HG03108 (cell line): ENCODE results near the gene CDKL4.
"Not testable (repeated sequence)": the region's sequence is repeated elsewhere in the genome, so short reads cannot be mapped to it uniquely, and the experiment has no call there.

ENCODE experiments used
- ATAC-seq: cut with Tn5 transposase; IDR thresholded peaks from one replicate; pipeline ENCODE4 v1.9.1; 2021; ENCODE audit warnings: moderate library complexity; ENCODE audit not compliant: unreplicated experiment

CDKL4 gene

DNA sequence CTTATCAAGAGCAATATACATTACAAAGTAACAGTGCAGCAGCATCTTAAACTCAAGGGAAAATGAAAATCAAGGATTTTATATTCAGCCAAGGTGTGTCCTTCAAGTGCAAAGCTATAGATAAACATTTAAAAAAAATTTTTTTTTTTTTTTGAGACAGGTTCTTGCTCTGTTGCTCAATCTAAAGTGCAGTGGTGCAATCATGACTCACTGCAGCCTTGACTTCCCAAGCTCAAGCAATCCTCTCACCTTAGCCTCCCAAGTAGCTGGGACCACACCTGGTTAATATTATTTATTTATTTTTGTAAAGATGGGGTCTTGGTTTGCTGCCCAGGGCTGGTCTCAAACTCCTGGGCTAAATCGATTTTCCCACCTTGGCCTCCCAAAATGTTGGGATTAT, 9.0 kb downstream of the CDKL4 start:
- no peak for ATAC-seq

- no peak for ATAC-seq
Measured at GRCh38 chr2:39232141-39232540, 11.6 kb downstream of the CDKL4 start.

DNA sequence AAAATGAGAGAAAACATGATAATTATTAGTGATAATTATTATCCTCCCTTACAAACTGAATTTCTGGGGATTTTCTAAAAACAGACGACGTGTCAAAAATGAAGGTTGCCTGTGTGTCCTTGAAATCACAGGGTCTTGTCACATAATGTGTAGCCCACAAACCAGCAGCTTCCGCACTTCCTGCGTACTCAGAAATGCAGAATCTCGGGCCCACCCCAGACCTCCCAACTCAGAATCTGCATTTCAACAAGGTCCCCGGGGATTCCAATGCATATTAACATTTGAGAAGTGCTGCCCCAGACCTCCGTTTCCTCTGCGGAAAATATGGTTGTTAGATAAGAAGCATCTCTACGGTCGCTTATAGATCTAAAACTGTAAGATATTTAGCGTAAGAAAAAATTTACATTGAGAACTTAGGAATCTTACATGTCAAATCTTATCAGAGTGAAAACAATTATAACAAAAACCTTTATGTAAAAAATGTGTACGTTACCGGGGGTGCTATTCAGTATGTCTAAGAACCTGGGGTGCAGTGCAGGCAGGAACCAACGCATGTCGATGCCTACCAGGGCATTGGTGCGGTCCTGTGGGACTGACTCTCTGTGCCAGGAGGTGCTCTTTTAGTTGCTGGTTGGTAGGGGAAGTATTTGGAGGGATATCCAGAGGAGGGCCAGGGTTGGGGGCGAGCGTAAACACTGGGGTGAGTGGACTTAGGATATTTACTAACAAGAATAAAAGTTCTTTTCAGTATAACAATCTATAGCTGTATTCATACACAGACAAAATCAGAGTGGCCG, 15.2 kb downstream of the CDKL4 start:
- peak; percentile 21 for ATAC-seq

DNA sequence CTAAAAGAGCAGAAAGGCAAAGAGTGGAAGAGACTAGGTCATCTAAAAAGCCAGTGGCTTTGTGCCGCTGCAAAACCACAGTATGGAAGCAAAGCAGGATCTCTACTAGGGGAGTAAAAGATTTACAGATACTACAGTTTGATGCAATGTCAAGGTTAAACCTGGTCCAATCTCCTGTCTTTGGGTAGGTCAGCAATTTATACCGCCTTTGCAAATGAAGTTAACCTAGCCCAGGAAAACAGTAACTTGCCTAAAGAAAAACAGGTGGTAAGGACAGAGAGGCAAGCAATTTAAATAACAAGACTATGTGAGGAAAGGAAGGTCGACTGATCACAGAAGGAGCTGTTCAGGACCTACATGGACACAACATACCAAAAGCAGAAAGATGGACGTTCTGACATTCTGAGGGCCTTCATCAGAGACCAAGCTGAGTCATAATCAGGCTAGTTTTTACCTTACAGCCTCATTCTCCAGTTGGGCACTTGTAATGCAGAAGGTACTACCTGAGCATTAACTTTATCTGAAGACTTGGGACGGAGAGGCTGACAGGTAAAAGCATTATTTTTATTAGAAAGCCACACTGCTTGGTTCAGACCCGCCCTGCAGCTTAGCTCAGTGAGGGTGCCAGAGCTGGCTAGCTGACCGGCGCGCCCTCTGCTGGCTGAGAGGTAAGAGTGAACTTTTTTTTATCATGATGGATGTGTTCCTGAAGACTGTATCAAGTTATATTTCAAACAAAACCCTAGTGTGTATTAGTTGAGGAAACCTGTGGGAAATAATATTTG, 15.9 kb downstream of the CDKL4 start:
- ATAC-seq, result peak; percentile 77

DNA sequence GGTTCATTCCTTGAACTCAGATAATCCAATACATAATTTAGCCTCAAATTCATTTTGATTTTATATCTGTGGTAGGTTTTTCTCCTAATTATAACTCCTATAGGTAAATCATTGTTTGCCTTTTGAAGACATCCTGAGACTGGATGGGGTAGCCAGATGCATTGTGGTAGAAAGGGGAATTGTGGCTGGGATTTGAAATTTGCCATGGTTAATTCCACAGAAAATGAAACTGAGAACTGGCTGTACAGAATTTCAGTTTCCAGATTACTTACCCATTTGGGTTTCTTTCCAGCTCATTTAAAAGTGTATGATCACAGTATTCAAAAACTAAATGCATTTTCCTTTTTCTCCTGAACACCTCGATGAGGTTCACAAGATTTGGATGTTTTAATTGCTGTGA, 18.2 kb downstream of the CDKL4 start:
- ATAC-seq, result no peak

GRCh38 chr2:39223909-39224308, 19.9 kb downstream of the CDKL4 start:
- ATAC-seq, result no peak

DNA sequence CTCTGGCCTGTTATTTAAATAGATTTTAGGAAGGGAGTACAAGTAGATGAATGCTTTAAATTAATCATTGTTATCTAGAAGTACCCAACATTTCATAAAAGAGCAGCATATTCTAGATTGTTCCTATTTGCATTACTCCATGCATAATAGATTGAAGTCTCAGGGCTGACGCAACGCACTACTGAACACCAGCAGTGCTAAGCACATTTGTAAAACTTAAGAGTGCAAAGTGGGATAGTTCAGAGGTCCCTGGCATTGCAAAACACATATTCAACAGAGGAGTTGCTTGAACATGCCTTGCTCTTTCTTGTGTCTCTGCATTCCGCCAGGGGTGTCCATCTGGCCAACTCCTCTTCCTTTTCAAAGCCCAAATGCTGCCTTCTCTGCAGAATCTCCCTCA, 22.3 kb downstream of the CDKL4 start:
- ATAC-seq, result no peak

- ATAC-seq, result no peak
Measured at GRCh38 chr2:39220136-39220535, 23.6 kb downstream of the CDKL4 start.

- no peak for ATAC-seq
Measured at GRCh38 chr2:39218391-39218790, 25.4 kb downstream of the CDKL4 start.

GRCh38 chr2:39217192-39217550, 26.6 kb downstream of the CDKL4 start:
- ATAC-seq, result no peak

DNA sequence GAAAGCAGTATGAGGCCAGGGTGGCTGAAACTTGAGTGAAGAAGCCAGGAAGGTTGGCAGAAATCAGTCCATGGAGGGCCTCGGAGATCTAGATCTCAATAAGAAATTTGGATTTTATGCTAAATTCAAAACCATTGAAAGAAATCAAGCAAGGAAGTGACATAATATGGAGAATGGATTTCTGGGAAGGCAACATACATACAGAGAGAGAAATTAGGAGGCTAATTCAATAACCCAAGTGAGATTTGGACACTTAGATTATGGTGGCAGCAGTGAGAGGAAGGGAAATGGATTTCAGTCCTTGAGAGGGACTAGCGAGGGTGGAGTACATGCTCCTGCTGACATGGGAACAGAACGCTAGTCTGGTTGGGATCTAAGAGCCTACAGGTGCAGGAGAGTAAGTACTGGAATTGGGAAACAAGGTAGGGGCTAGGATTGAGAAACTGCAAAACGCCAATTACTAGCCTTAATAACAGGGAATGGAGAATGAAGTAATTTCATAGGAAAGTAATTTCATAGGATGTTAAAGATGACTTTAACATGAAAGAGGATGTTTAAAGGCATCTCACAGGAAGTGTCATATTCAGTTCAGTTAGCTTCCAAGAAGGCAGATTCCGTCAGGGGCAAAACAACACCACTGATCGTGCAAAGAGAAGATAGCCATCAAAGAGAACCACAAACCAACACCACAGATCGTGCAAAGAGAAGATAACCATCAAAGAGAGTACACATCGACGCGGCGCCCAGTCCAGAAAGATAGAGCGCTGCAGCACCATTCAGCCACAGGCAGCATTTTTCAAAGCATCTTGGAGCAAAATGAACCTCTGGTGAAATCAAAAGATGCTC, 27.2 kb downstream of the CDKL4 start:
- ATAC-seq, result no peak

DNA sequence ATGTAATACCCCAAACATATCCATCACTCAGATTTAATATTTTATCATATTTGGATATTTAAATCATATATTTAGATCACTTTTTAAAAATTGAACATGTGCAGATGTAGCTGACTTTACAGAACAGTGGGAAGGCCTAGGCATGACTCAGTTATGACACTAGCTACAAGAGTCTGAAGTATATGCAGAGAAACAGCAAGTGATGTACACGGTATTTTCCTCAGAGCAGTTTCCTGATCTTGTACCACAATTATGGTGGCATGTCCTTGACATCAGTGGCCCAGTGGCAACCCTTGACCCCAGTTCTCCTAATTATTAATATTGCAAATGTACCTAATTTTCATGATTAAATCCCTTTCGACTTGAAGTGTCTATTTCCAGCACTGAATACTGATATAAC, 28.2 kb downstream of the CDKL4 start:
- ATAC-seq, result no peak

DNA sequence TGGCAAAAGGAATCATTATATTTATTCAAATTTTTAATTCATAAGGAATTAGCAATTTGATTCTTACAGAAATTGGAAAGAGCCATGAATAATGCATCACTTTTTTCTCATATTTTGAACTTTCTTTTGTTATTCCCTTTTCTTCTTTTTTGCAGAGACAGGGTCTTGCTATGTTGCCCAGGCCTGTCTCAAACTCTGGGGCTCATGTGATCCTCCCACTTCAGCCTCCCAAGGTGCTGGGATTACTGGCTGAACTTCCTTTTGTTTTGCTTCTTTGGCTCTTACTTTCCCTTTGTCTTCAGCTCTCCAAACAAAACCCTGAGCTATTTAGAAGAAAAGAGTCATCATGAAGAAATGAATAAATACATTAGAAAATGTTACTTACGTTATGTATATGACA, 30.8 kb downstream of the CDKL4 start:
- ATAC-seq, result no peak

DNA sequence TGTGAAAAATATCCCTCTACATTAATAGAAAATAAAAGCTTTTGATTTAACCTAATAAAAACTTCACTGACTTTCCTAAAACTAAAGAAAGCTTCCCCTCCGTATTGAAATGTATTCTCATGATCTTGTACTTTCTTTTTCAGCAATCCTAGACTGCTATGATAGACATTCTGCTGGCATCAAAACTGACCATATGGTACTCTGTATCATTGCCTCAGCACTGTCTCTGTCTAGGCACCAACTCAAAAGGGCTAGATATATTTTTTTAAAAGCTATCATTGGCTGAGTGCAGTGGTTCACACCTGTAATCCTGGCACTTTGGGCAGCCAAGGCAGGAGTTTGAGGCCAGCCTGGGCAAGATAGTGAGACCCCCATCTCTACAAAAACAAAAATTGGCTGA, 32.9 kb downstream of the CDKL4 start:
- no peak for ATAC-seq

DNA sequence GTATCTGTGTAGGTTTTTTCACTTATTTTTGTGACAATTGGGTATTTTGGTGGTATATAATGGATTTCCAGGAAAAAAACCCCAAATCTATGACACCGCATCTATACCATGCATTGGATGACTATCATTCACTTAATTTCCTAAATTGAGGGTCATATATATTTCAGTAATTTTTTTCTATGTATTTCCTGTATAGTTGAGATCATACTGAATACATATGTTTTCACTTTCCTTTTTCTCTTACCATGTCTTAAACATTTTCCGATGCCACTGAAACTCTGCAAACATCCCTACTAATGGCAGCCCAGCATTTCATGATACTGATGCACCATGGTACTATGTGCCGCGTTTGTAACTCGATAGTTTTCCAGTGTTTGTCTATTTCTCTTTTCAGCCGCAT, 40.4 kb downstream of the CDKL4 start:
- no peak for ATAC-seq

DNA sequence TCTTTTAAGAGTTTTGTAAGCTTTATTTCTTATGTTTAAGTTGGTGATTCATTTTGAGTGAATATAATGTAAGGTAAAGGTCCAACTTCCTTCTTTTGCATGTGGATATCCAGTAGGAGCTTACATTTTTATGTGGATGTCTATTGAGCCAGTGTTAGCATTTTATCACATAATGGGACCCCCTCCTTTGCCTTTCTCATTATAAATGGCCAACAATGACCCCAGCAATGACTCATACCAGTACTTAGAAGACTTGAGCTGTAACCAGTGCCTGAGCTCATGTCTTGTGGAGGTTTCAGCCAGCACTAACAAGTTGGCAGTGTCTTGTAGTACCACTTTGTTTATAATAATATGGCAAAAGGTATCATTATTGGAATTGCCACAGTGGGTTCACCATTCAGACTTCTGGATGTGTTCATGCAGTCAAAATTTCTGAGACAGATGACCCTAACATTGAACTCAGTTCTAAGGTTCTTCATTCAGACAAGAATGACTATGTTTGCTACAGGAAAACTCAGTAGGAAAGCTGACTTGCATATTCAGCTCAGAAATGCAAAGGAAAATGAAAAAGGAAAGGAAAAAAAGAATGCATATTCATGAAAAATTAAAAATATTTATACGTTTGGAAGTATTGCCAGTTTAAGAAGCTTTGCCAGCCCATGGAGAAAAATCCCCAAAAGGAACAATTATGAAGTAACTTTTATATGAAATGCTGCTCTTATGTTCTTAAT, 41.0 kb downstream of the CDKL4 start:
- no peak for ATAC-seq

DNA sequence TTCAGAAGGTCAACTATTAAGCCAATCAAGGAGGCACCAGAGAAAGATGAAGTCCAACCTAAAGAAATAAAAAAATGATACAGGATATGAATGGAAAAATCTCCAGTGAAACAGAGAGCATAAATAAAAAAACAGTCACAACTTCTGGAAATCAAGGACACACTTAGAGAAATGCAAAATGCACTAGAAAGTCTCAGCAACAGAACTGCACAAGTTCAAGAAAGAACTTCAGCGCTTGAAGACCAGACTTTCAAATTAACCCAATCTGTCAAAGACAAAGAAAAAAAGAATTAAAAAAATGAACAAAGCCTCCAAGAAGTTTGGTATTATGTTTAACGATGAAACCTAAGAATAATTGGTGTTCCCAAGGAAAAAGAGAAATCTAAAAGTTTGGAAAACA, 46.8 kb downstream of the CDKL4 start:
- ATAC-seq, result not testable (repeated sequence)

DNA sequence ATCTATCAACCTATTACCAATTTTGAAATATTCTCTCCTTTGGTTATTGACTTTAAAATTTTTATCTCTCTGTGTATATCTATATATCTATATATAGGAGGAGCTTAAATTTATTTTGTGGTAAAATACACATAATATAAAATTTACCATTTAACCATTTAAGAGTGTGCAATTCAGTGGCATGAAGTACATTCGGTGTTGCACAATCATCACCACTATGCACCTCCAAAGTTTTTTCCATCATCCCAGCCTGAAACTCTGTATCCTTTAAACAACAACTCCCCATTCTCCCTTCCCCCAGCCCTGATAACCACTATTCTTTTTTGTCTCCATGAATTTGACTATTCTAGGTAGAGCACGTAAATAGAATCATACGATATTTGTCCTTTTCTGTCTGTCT, 49.1 kb downstream of the CDKL4 start:
- ATAC-seq, result no peak

DNA sequence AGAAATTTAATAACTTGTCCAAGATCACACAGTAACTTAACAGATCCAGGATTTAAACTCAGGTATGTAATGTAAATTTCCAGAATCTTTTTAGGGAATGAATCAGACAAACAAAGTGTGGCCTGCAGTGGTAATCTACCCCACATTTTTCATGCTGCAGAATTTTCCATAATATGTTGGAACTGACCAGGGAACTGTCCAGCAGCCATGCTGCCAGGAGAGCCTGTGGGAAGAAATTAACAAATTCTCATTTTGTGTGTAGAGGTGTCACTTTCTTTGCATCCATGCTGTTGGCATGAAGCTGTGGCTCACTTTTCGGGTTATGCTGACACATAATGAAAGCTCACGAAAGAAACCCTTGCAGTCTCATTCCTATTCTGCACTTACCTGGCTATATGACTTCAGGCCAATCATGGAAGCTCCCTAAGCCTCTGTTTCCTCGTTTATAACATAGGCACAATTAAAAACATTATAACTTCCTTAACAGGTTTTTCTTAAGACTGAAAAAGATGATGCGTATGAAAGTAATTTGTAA, 54.7 kb downstream of the CDKL4 start:
- no peak for ATAC-seq

- no peak for ATAC-seq
Measured at GRCh38 chr2:39183673-39184072, 60.1 kb downstream of the CDKL4 start.

GRCh38 chr2:39181297-39181696, 62.5 kb downstream of the CDKL4 start:
- ATAC-seq, result no peak
